ENCODE measurements around the gene IGFBP4. TPM values are rescaled to one million over a fixed set of nuclear protein-coding genes. Genes with fewer than 3 reads are reported as not detected.

The IGFBP4 gene
- total RNA-seq, 1 experiment from 2014 or later, result 1.7 TPM

DNA sequence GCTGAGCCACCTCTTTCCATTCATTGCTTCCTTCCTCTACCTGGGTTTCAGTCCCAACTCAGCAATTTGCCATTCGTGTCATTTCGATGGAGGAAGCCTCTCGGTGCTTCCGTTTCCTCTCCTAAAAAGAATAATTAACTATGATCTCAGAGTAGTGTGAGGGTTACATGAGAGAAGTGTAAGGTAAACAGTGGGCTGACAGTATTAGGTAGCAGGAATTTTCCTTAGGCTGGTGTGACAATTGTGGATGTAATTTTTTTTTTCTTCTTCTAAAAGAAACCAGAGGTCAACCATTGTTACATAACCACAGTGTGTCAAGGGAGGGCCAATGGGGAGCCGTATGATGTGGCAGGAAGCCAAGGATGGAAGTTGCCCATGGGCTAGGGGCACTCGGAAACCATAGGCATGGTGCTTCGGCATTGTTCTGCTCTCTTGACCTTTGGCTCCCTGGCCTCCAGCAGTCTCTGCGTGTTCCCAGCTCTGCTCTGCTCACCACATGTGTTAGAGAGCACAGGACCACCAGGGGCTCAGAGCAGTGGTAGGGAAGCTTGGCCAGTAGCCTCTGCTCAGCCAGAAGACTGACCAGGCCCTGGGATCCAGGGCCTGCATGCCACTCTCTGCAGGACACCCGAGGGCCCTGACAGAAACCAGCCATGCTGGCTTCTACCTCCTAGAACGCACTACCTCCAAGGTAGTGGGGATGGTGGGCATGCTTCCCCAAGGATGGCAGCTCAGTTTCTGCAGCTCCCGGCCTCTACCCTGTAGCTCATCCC, 23.5 kb upstream of the IGFBP4 start:
- peak; percentile 25 to 48 for DNase-seq
- no peak overlapping the region; the same call in 1 of the 2 replicates for H3K27ac ChIP-seq
- no peaks in the 10 kb centered on the region for H3K27me3 ChIP-seq
- H3K36me3 ChIP-seq, result peaks cover 20% of the 10 kb centered on the region
- no peaks in the 10 kb centered on the region for H3K9me3 ChIP-seq (replicated peaks)
- H3K4me3 ChIP-seq, result no peak overlapping the region; the same call in 1 of the 2 replicates
- H3K4me1 ChIP-seq, result peaks cover 31% of the 10 kb centered on the region

- peak; percentile 29 to 44 for DNase-seq
Observed at GRCh38 chr17:40422990-40423633, 20.1 kb upstream of the IGFBP4 start.

DNA sequence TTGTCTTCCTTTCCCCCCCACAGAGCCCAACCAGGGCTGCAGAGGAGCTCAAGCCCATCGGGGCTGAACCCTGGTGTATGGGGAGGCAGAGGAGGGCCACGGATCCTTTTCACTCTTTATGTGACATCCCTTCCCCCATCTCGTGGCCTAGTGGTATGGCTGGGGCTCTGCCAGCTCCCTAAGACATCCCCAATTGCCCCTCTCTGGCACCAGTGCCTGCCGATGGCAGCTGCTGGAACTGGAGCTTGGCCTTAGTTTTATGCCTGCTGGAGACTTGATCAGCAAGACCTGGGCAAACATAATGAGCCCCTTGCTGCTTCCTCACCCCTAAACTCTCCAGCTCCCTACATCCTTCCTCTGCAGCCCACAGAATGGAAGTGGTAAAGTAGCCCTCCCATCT, 17.5 kb upstream of the IGFBP4 start:
- Histone ChIP-seq H3K4me3 (no peak overlapping the region), H3K36me3 (no peaks in the 10 kb centered on the region), H3K4me1 (peaks cover 3% of the 10 kb centered on the region; the same call in 1 of the 2 replicates), H3K27me3 (no peaks in the 10 kb centered on the region), H3K9me3 (replicated peaks) (no peaks in the 10 kb centered on the region), H3K27ac (no peak overlapping the region)
- DNase-seq, result no peak

More at GRCh38 chr17:40422990-40423633, 20.1 kb upstream of the IGFBP4 start:
- Histone ChIP-seq H3K4me1 (peaks cover 18% of the 10 kb centered on the region), H3K9me3 (replicated peaks) (no peaks in the 10 kb centered on the region), H3K27ac (no peak overlapping the region), H3K36me3 (no peaks in the 10 kb centered on the region), H3K4me3 (no peak overlapping the region), H3K27me3 (no peaks in the 10 kb centered on the region)

- no peak for DNase-seq
- Histone ChIP-seq H3K36me3 (no peaks in the 10 kb centered on the region), H3K4me3 (no peak overlapping the region), H3K9me3 (replicated peaks) (no peaks in the 10 kb centered on the region), H3K27me3 (no peaks in the 10 kb centered on the region), H3K4me1 (peaks cover 3% of the 10 kb centered on the region; the same call in 1 of the 2 replicates), H3K27ac (no peak overlapping the region)
Observed at GRCh38 chr17:40427002-40427491, 16.2 kb upstream of the IGFBP4 start.

DNA sequence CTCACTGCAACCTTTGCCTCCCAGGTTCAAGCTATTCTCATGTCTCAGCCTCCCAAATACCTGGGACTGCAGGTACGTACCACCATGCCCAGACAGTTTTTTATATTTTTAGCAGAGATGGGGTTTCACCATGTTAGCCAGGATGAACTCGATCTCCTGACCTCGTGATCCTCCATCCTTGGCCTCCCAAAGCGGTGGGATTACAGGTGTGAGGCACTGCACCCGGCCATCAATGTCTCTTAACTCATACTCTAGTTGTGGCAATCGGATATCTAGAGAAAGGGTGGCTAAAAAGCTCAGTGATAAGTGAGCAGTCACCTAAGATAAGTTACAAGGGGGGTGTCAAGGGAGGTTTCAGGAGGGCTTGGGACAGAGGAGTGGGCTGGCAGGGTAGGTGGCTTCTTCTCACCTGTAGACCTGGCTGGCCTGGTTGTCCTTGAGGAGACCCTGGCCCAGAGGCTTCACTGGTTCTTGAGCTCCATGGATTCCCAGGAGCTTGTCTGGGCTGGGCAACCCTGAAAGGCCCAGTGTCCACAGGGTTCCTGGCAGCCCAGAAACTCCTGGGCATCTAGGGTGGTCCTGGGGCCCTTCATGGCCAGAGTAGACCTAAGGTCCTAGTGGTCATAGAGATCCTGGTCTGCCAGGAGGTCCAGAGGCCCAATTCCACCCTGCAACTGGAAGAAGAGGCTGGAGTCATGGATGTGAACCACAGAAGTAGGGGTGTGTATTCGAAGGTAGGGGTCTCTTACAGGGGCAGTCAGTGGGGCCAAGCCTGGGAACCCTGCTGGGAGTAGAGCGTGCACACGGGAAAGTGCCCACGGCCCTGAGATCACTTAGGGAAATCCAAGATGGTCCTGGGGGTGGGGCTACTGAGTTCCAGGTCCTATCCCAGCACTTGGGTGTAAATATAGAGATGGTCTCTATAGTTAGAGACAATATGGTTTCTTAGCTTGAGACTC, 12.7 kb upstream of the IGFBP4 start:
- H3K9me3 ChIP-seq (replicated peaks), result no peaks in the 10 kb centered on the region
- H3K27ac ChIP-seq, result no peak overlapping the region
- no peaks in the 10 kb centered on the region for H3K36me3 ChIP-seq
- no peak overlapping the region for H3K4me3 ChIP-seq
- no peaks in the 10 kb centered on the region for H3K27me3 ChIP-seq
- DNase-seq, result no peak
- H3K4me1 ChIP-seq, result no peaks in the 10 kb centered on the region

DNA sequence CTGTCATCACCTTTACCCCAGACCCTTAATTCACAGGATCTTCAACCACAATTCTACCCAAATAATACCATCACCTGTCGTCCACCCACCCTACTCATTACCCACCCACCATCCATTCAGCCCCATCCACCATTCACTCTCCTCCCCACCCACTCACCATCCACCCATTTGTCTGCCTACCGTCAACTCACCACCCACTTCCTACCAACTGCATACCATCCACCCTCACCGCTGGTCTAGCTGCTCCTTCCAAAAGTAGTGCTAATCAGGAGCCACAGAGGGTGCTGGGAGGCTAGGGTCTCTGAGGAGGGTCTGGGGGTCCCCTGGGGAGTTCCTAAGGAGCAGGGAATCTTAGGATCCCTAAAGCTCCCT, 12.0 kb upstream of the IGFBP4 start:
- H3K27ac ChIP-seq, result no peak overlapping the region
- no peaks in the 10 kb centered on the region for H3K27me3 ChIP-seq
- H3K36me3 ChIP-seq, result no peaks in the 10 kb centered on the region
- no peak overlapping the region for H3K4me3 ChIP-seq
- no peak for DNase-seq
- H3K4me1 ChIP-seq, result no peaks in the 10 kb centered on the region
- no peaks in the 10 kb centered on the region for H3K9me3 ChIP-seq (replicated peaks)

- H3K36me3 ChIP-seq, result no peaks in the 10 kb centered on the region
- no peaks in the 10 kb centered on the region for H3K9me3 ChIP-seq (replicated peaks)
- H3K4me3 ChIP-seq, result no peak overlapping the region
- no peaks in the 10 kb centered on the region for H3K27me3 ChIP-seq
- no peak overlapping the region for H3K27ac ChIP-seq
- H3K4me1 ChIP-seq, result no peaks in the 10 kb centered on the region
- DNase-seq, result no peak
Observed at GRCh38 chr17:40432864-40433528, 10.3 kb upstream of the IGFBP4 start.

DNA sequence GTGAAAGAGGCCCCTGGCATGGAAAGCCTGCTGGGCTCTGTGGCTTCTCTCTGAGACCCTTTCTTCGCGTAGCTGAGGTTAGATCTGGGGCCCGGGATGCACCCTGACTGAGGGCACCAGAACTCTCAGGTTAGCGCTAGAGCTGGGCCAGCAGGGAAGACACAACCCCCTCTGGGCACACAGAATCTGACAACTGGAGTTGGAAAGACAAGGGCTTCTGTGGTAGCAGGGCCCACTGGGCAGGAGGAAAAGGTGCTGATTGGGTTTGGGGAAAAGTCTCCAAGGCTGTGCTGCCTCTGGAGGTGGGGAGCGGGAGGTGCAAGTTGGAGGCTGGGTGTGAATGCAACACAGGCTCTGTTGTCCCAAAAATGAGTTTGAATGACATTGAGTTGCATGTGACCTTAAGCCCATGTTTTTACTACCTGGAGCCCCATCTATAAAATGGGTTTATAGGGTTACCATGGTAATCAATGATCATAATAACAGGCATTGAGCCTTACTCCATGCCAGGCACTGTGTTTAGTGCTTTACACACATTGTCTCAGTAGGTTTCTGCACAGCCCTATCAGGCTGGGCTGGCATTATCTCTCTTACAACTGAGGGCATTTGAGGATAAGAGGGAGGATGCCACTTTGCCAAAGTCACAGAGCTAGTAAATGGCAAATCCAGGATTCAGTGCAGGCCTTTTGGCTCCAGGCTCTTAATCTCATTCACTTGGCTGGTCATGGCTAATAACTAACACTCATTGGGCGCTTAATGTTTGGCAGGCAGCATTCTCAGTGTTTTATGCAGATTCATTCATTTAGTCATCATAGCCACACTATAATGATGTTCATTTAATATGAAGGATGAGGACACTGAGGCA, 9.5 kb upstream of the IGFBP4 start:
- peak in 1 of 2 experiments; percentile 40 for DNase-seq
- no peaks in the 10 kb centered on the region for H3K27me3 ChIP-seq
- no peaks in the 10 kb centered on the region for H3K9me3 ChIP-seq (replicated peaks)
- no peaks in the 10 kb centered on the region for H3K4me1 ChIP-seq
- H3K27ac ChIP-seq, result no peak overlapping the region
- H3K36me3 ChIP-seq, result no peaks in the 10 kb centered on the region
- no peak overlapping the region for H3K4me3 ChIP-seq

- Histone ChIP-seq H3K36me3 (no peaks in the 10 kb centered on the region), H3K27ac (no peak overlapping the region), H3K4me1 (no peaks in the 10 kb centered on the region), H3K9me3 (replicated peaks) (no peaks in the 10 kb centered on the region), H3K27me3 (no peaks in the 10 kb centered on the region), H3K4me3 (no peak overlapping the region)
- no peak for DNase-seq
Observed at GRCh38 chr17:40436636-40437035, 6.6 kb upstream of the IGFBP4 start.

DNA sequence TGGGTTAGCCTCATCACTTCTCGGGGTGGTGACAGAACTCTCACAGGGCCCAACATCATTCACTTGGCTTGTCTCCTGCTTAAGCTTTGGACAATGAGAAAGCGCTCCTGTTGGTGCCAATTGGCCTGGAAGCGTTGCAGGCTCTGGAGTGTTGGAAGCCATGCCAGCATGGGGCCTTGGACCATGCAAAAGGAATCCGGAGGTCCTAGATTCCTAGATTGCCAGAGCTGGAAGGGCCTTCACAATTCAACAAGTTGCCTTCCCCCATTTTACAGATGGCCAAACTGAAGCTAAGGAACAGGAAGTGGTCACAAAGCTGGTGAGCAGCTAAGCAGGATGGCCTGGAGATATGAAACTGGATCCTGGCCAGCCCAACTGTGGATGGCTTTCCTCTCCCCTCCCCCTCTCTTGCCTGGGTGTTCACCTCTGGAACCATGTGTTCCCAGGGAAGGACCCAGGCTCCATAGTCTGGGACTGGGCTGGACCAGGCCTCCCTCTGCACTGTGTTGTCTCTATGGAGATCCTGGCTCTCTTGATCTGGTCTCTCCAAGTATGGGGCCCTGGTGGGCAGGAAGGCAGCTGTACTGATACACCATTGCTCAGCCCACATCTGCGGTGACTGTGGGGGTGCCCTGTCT, 6.0 kb upstream of the IGFBP4 start:
- Histone ChIP-seq H3K27ac (no peak overlapping the region), H3K36me3 (no peaks in the 10 kb centered on the region), H3K4me3 (no peak overlapping the region), H3K9me3 (replicated peaks) (no peaks in the 10 kb centered on the region), H3K4me1 (no peaks in the 10 kb centered on the region), H3K27me3 (no peaks in the 10 kb centered on the region)
- no peak for DNase-seq

DNA sequence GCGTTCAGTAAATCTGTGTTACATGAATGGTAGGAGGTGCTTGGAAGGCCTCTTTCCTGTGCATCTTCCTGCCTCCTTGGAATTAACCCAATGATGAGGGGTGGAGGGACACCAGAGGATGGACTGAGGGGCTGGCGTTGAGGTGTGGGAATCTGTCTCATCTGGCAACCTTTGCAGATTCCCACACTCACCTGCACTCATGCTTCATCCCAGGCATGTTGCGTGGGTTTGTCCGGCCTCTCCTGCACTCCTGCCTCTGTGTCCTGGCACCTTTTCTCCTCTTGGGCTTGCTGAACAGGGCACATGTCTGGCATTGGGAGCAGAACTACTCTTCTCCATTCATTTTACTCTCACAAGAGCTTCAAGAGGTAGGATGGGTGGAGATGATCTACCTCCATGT, 3.1 kb upstream of the IGFBP4 start:
- Histone ChIP-seq H3K27me3 (no peaks in the 10 kb centered on the region), H3K4me3 (no peak overlapping the region), H3K36me3 (no peaks in the 10 kb centered on the region), H3K9me3 (replicated peaks) (no peaks in the 10 kb centered on the region), H3K27ac (no peak overlapping the region), H3K4me1 (peaks cover 3% of the 10 kb centered on the region; the same call in 1 of the 2 replicates)
- DNase-seq, result no peak

- Histone ChIP-seq H3K9me3 (replicated peaks) (no peaks in the 10 kb centered on the region), H3K27me3 (no peaks in the 10 kb centered on the region), H3K4me3 (peak overlapping the region; percentile 49), H3K27ac (no peak overlapping the region), H3K36me3 (no peaks in the 10 kb centered on the region), H3K4me1 (peaks cover 5% of the 10 kb centered on the region; the same call in 1 of the 2 replicates)
- DNase-seq, result no peak
Observed at GRCh38 chr17:40442392-40443195, 656 bp upstream of the IGFBP4 start.
